PC-3 (cell line): ENCODE data around the gene CDC42EP3. TPM values are rescaled to one million over a fixed set of nuclear protein-coding genes. Genes with fewer than 3 reads are reported as not detected.

Experiments
- ATAC-seq: fragments of 200-7000 bp; cut with Tn5 transposase; 2 replicates; pipeline ENCODE4 v1.9.1; 2020; ENCODE audit warnings: mild to moderate bottlenecking, moderate library complexity
- BruUV-seq: library from RNA; stranded (reverse); fragments of 400-500 nt; replicated peaks from 2 replicates; lab custom pipeline; 2021; lab: Mats Ljungman, UMichigan
- CTCF ChIA-PET: fragments of 300-600 bp; sonication (Branson Sonifier 250); formaldehyde crosslinking; loops from one replicate; lab custom pipeline; 2022; ENCODE audit warnings: antibody characterized with exemption; lab: Charles Lee
- POLR2A ChIA-PET: fragments of 300-600 bp; sonication (Branson Sonifier 250); formaldehyde crosslinking; loops from one replicate; lab custom pipeline; 2022; ENCODE audit warnings: antibody characterized with exemption; ENCODE audit not compliant: unreplicated experiment; lab: Charles Lee
- DNase-seq: peaks from one replicate; pipeline ENCODE4 v3.0.0-alpha.2; 2015
- H2AFZ ChIP-seq: fragments of 300-600 bp; sonication (generic); 2 replicates; pipeline ENCODE4 v1.6.0; 2016; ENCODE audit warnings: antibody characterized with exemption, low read length
- H3F3A ChIP-seq: fragments of 300-600 bp; sonication (generic); one replicate; pipeline ENCODE4 v1.6.0; 2017; ENCODE audit warnings: antibody characterized with exemption, low read length, control low read depth, mild to moderate bottlenecking; ENCODE audit not compliant: unreplicated experiment
- H3K27ac ChIP-seq: fragments of 300-600 bp; sonication (generic); 2 replicates; pipeline ENCODE4 v1.5.1; 2016; ENCODE audit warnings: mild to moderate bottlenecking, low read length
- H3K27me3 ChIP-seq: fragments of 300-600 bp; sonication (generic); 2 replicates; pipeline ENCODE4 v1.6.1; 2016; ENCODE audit warnings: low read length, mixed read lengths
- H3K36me3 ChIP-seq: fragments of 300-600 bp; sonication (generic); 2 replicates; pipeline ENCODE4 v1.6.1; 2016; ENCODE audit warnings: low read depth, mixed run types, low read length, mixed read lengths
- H3K4me1 ChIP-seq: fragments of 300-600 bp; sonication (generic); 2 replicates; pipeline ENCODE4 v1.5.1; 2016; ENCODE audit warnings: low read length; ENCODE audit not compliant: insufficient read depth
- H3K4me2 ChIP-seq: fragments of 300-600 bp; sonication (generic); 2 replicates; pipeline ENCODE4 v1.6.0; 2016; ENCODE audit warnings: low read length
- H3K4me3 ChIP-seq: fragments of 300-600 bp; sonication (generic); 2 replicates; pipeline ENCODE4 v1.5.1; 2016; ENCODE audit warnings: mild to moderate bottlenecking, low read length, mixed read lengths
- H3K79me2 ChIP-seq: fragments of 300-600 bp; sonication (generic); 2 replicates; pipeline ENCODE4 v1.6.1; 2017; ENCODE audit warnings: low read length, mixed read lengths
- H3K9ac ChIP-seq: fragments of 300-600 bp; sonication (generic); 2 replicates; pipeline ENCODE4 v1.6.0; 2016; ENCODE audit warnings: mild to moderate bottlenecking, low read length
- H3K9me2 ChIP-seq: fragments of 300-600 bp; sonication (generic); replicated peaks from 2 replicates; pipeline ENCODE4 v1.6.1; 2016; ENCODE audit warnings: mixed run types, low read length, mixed read lengths
- H3K9me3 ChIP-seq: fragments of 300-600 bp; sonication (generic); 2 replicates; pipeline ENCODE4 v1.6.1; 2016; ENCODE audit warnings: low read length, mixed read lengths
- H4K20me1 ChIP-seq: fragments of 300-600 bp; sonication (generic); 2 replicates; pipeline ENCODE4 v1.6.1; 2016; ENCODE audit warnings: low read length, mixed read lengths
- EZH2 ChIP-seq: fragments of 300-600 bp; sonication (generic); IDR thresholded peaks from one replicate; pipeline ENCODE4 v1.6.1; 2017; ENCODE audit warnings: antibody characterized with exemption, mild to moderate bottlenecking, low read length; ENCODE audit not compliant: unreplicated experiment
- EZH2phosphoT487 ChIP-seq: fragments of 300-600 bp; sonication (generic); IDR thresholded peaks from 2 replicates; pipeline ENCODE4 v1.6.1; 2018; ENCODE audit warnings: mild to moderate bottlenecking, antibody characterized with exemption, low read length, borderline replicate concordance
- intact Hi-C: fragments of 100-400 bp; cut with micrococcal nuclease; formaldehyde crosslinking; loops from 2 replicates; pipeline ENCODE4 v1.9.0; 2023
- total RNA-seq: library from RNA; depleted of rRNA; stranded (reverse); fragments of >200 nt; gene quantifications from 2 replicates; pipeline ENCODE4 v1.2.3, GENCODE V29; 2014
- TF ChIP-seq, protein P1 (sequence below): fragments of 300-600 bp; sonication (generic); conservative IDR thresholded peaks from 2 replicates; pipeline ENCODE4 v1.5.1; 2017; ENCODE audit warnings: antibody characterized with exemption, low read depth, mild to moderate bottlenecking, low read length

CDC42EP3 gene
- total RNA-seq, 1 experiment from 2014 or later = 28.4 TPM

DNA sequence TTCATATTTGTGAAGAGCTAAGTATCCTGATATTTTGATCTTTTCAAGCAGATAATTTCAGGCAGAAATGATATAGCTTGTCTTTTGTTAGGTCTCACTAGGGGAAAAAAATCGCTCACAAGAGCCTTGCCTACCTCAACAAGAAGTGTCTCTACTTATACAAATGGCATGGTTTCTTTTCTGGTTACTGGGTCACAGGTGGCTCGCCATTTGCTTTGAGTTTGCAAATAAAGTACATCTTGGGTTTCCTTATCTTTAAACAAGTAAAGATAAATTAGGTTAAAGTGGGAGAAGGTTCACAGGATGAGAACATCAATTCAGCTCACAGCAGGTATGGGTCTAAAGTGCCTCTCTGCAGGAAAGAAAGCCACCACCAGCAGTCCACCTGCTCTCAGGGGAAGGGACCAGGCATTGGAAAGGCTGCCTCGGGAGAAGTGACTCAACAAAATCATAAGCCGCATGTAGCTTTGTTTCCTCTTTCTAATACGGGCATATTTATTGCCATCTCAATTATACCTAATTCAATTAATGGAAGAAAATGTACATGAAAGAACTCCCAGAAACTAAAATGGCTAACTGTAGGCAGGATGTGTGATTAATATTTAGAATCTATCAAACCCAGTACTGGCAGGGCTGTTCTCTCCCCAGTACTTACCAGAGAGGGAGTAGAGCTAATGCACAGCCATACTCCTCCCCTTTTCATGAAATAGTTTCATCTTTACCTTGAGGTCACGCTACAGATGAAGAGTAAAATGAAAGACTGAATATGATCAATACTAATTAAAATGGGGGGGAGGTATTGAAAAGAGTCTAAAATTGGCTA, 28.3 kb downstream of the CDC42EP3 start:
- ATAC-seq = no peak
- peaks cover 26% of the 10 kb centered on the region for H3K36me3 ChIP-seq
- no peak overlapping the region for H3K4me2 ChIP-seq
- H3K4me1 ChIP-seq = peaks cover 22% of the 10 kb centered on the region
- TF ChIP-seq, protein P1, sequence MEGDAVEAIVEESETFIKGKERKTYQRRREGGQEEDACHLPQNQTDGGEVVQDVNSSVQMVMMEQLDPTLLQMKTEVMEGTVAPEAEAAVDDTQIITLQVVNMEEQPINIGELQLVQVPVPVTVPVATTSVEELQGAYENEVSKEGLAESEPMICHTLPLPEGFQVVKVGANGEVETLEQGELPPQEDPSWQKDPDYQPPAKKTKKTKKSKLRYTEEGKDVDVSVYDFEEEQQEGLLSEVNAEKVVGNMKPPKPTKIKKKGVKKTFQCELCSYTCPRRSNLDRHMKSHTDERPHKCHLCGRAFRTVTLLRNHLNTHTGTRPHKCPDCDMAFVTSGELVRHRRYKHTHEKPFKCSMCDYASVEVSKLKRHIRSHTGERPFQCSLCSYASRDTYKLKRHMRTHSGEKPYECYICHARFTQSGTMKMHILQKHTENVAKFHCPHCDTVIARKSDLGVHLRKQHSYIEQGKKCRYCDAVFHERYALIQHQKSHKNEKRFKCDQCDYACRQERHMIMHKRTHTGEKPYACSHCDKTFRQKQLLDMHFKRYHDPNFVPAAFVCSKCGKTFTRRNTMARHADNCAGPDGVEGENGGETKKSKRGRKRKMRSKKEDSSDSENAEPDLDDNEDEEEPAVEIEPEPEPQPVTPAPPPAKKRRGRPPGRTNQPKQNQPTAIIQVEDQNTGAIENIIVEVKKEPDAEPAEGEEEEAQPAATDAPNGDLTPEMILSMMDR = no peak
- TF ChIP-seq EZH2phosphoT487 (no peak), EZH2 (no peak)
- no TSS peak for BruUV-seq
- no peak for DNase-seq
- no peak overlapping the region for H3K27ac ChIP-seq
- ChIA-PET CTCF (no interaction called here), POLR2A (no interaction called here)
- H2AFZ ChIP-seq = no peak overlapping the region
- H3K27me3 ChIP-seq = no peaks in the 10 kb centered on the region
- no peaks in the 10 kb centered on the region for H3K9me2 ChIP-seq
- H3K4me3 ChIP-seq = no peak overlapping the region
- no peaks in the 10 kb centered on the region for H3K9me3 ChIP-seq
- H3K79me2 ChIP-seq = peaks cover 40% of the 10 kb centered on the region
- no peaks in the 10 kb centered on the region for H3F3A ChIP-seq
- H3K9ac ChIP-seq = no peak overlapping the region
- intact Hi-C loops = loop anchor here (10.0 kb wide), 1 partner anchor 228 kb away; no protein-coding TSS in a partner anchor
- no peaks in the 10 kb centered on the region for H4K20me1 ChIP-seq

- H4K20me1 ChIP-seq = no peaks in the 10 kb centered on the region
- intact Hi-C loops = loop anchor here (10.0 kb wide), 1 partner anchor 227 kb away; no protein-coding TSS in a partner anchor
- H3K79me2 ChIP-seq = peaks cover 27% of the 10 kb centered on the region
- TF ChIP-seq, protein P1 = no peak
- no peak for TF ChIP-seq EZH2phosphoT487
- no peak for TF ChIP-seq EZH2
- H3K27me3 ChIP-seq = no peaks in the 10 kb centered on the region
- H3F3A ChIP-seq = no peaks in the 10 kb centered on the region
- CTCF ChIA-PET = no interaction called here
- peaks cover 22% of the 10 kb centered on the region for H3K4me1 ChIP-seq
- peaks cover 15% of the 10 kb centered on the region for H3K36me3 ChIP-seq
- H3K4me2 ChIP-seq = no peak overlapping the region
- no peak overlapping the region for H3K9ac ChIP-seq
- DNase-seq = peak; percentile 41
- H3K4me3 ChIP-seq = no peak overlapping the region
- H3K9me2 ChIP-seq = no peaks in the 10 kb centered on the region
- BruUV-seq = no TSS peak
- no peaks in the 10 kb centered on the region for H3K9me3 ChIP-seq
- no peak for ATAC-seq
- H3K27ac ChIP-seq = no peak overlapping the region
- POLR2A ChIA-PET = no interaction called here
- H2AFZ ChIP-seq = no peak overlapping the region
Measured at GRCh38 chr2:37641582-37642171, 29.8 kb downstream of the CDC42EP3 start.

DNA sequence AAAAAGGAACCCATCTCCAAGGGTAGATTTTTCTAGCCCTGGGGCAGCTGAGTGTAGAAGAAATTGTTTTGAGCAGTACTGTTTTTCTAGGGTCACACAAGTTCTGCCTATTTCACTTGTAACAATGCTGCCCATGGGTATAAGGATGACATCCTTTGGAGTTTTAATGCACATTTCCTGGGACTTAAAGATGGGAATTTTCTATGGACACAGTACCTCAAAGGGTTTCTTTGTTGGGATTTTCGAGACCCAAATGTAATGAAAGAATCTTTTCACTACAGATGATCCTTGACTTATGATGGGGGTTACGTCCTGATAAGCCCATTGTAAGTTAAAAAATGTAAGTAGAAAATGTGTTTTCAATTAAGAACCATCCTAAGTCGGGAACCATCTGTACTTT, 31.8 kb downstream of the CDC42EP3 start:
- Histone ChIP-seq H3K4me1 (peaks cover 6% of the 10 kb centered on the region; the same call in 1 of the 2 replicates), H3K27ac (no peak overlapping the region), H3K4me2 (no peak overlapping the region), H3K9me3 (no peaks in the 10 kb centered on the region), H3K9me2 (no peaks in the 10 kb centered on the region), H3K4me3 (no peak overlapping the region), H3F3A (no peaks in the 10 kb centered on the region), H2AFZ (no peak overlapping the region), H3K27me3 (no peaks in the 10 kb centered on the region), H3K9ac (no peak overlapping the region), H3K79me2 (peaks cover 16% of the 10 kb centered on the region), H4K20me1 (no peaks in the 10 kb centered on the region), H3K36me3 (peaks cover 12% of the 10 kb centered on the region)
- intact Hi-C loops = loop anchor here (10.0 kb wide), 1 partner anchor 225 kb away; no protein-coding TSS in a partner anchor
- ATAC-seq (no peak), DNase-seq (no peak)
- BruUV-seq = no TSS peak
- TF ChIP-seq, protein P1 = no peak
- TF ChIP-seq EZH2phosphoT487 (no peak), EZH2 (no peak)
- CTCF ChIA-PET = no interaction called here
- POLR2A ChIA-PET = no interaction called here
